Suprapubic skin (tissue), 3 donors: Measurements from ENCODE around the gene RUNDC3A.

Experiments used
- EP300 ChIP-seq: sonication (generic); formaldehyde crosslinking; IDR thresholded peaks from one replicate; pipeline ENCODE4 v1.6.1; 2017; ENCODE audit warnings: antibody characterized with exemption
- POLR2A ChIP-seq, 2 donors: fragments of 450-650 bp; IDR thresholded peaks; one replicate each; pipeline ENCODE4 v1.6.1; 2017; ENCODE audit warnings: antibody characterized with exemption in 2 of 2, mild to moderate bottlenecking in 2 of 2, moderate library complexity in 2 of 2
- TF ChIP-seq, protein P1 (sequence below), 2 donors: fragments of 200-600 bp in 1 of 2; fragments of 450-650 bp in 1 of 2; sonication (generic) in 1 of 2; IDR thresholded peaks; one replicate each; pipeline ENCODE4 v1.5.1; 2016 to 2019; ENCODE audit warnings: antibody characterized with exemption in 2 of 2, mild to moderate bottlenecking in 1 of 2, moderate library complexity in 1 of 2

DNA sequence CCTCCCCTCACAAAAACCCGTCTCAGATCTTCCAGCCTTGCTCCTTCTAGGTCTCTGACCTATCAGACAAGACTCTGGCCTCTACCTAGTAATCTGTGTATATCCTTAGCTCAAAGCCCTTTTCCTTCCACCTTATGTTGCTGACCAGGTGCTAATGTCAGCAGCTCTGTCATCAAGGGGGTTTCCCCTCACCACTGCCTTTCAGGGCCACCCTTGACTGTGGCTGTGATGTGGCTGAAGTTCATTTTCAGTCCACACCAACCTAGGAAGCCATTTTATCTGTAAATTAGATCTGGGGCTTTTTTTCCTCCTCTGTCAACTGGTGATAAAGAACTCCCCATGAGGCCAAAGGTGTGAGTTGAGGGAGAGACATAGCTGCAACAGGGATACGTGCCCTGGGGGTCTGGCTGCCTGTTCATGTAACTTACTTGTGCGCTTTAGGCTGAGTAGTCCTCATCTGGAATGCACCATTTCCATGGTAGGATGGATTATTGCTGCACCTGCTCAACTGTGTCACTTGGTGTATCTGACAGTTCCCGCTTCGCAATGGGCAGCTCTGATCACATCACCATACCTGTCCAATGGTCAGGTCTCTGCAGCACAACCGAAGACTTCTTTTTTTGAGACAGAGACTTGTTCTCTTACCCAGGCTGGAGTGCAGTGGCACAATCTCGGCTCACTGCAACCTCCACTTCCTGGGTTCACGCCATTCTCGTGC lies 14.7 kb upstream of the RUNDC3A start:
- TF ChIP-seq EP300 (no peak), POLR2A (IDR thresholded peaks at IDR 0.05) (no peak)
- TF ChIP-seq, protein P1, sequence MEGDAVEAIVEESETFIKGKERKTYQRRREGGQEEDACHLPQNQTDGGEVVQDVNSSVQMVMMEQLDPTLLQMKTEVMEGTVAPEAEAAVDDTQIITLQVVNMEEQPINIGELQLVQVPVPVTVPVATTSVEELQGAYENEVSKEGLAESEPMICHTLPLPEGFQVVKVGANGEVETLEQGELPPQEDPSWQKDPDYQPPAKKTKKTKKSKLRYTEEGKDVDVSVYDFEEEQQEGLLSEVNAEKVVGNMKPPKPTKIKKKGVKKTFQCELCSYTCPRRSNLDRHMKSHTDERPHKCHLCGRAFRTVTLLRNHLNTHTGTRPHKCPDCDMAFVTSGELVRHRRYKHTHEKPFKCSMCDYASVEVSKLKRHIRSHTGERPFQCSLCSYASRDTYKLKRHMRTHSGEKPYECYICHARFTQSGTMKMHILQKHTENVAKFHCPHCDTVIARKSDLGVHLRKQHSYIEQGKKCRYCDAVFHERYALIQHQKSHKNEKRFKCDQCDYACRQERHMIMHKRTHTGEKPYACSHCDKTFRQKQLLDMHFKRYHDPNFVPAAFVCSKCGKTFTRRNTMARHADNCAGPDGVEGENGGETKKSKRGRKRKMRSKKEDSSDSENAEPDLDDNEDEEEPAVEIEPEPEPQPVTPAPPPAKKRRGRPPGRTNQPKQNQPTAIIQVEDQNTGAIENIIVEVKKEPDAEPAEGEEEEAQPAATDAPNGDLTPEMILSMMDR (IDR thresholded peaks at IDR 0.05): no peak
